Measurements from ENCODE around the gene TACC2. TPM values are rescaled to one million over a fixed set of nuclear protein-coding genes. Genes with fewer than 3 reads are reported as not detected.

TACC2 gene
- total RNA-seq, 2 experiments from 2014 or later, result not detected

GRCh38 chr10:121974019-121974534, 14.9 kb upstream of the TACC2 start:
- H3K4me3 Mint-ChIP-seq, result peak overlapping the region; percentile 86
- ATAC-seq (no peak), DNase-seq (no peak)
- peak overlapping the region; percentile 49 for H3K27ac Mint-ChIP-seq
- intact Hi-C loops (cut with micrococcal nuclease), result no loop called here
- TF ChIP-seq, protein P1, sequence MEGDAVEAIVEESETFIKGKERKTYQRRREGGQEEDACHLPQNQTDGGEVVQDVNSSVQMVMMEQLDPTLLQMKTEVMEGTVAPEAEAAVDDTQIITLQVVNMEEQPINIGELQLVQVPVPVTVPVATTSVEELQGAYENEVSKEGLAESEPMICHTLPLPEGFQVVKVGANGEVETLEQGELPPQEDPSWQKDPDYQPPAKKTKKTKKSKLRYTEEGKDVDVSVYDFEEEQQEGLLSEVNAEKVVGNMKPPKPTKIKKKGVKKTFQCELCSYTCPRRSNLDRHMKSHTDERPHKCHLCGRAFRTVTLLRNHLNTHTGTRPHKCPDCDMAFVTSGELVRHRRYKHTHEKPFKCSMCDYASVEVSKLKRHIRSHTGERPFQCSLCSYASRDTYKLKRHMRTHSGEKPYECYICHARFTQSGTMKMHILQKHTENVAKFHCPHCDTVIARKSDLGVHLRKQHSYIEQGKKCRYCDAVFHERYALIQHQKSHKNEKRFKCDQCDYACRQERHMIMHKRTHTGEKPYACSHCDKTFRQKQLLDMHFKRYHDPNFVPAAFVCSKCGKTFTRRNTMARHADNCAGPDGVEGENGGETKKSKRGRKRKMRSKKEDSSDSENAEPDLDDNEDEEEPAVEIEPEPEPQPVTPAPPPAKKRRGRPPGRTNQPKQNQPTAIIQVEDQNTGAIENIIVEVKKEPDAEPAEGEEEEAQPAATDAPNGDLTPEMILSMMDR (IDR thresholded peaks at IDR 0.05), result no peak
- ChIA-PET POLR2A (interaction anchor here (1.1 kb wide), 1 partner anchor 46 kb away, joined by 3 read pairs; the partner anchor contains the start of gene ATE1), CTCF (interaction anchor here (1.1 to 1.8 kb wide), 3 partner anchors 10 to 74 kb away, joined by 3 to 7 read pairs (median 4); partner anchors contain the start of gene ATE1)
- H3K27me3 Mint-ChIP-seq, result no peaks in the 10 kb centered on the region
- H3K4me1 Mint-ChIP-seq (ENCODE audit: low read depth), result peaks cover 23% of the 10 kb centered on the region
- peaks cover 25% of the 10 kb centered on the region for H3K36me3 Mint-ChIP-seq (ENCODE audit: low read depth)
- peaks cover 18% of the 10 kb centered on the region for H3K9me3 Mint-ChIP-seq

DNA sequence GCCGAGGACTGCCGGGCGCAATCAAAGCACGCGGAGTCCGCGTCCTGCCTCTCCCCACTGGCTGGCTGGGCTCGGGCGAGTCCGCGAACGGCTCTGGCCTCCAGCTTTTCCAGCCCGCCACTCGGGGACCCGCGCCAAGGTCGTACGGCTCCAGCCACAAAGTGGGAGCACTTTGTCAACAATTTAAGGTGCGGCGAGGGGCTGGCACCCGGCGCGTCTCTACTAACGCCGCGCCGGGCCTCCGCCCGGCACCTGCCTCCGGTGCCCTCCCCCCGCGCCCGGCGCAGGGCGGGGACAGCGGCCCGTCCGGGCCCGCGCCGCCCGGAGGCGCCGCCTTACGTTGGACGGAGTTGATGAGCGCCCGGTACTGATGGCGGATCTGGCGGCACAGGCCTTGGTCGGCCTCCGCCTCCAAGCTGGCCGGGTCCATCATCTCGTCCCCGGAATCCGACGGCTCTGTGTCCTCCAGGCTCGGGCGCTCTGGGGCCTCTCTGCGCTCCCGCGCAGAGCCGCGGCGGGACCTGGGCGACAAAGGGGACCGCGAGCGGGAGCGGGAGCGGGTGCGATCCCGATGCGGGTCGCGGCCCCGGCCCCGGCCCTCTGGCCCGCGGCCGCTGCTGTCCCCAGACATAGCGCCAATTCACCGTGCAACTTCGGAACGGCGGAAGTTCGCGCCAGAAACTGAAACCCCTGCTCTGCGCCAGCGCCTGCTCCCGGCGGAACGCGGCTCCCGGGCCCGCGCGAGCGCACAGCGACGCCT, 14.2 kb upstream of the TACC2 start, which contains the start of gene NSMCE4A:
Gene NSMCE4A (minus strand): TSS at position 683 of the 760 bp plus-strand sequence. CDS start 52 bp downstream, at position 631.
- Mint-ChIP-seq H3K36me3 (ENCODE audit: low read depth) (peaks cover 25% of the 10 kb centered on the region), H3K27me3 (no peaks in the 10 kb centered on the region), H3K27ac (peak within 1 kb of the TSS; percentile 72), H3K4me3 (peak within 1 kb of the TSS; percentile 86), H3K9me3 (peaks cover 18% of the 10 kb centered on the region), H3K4me1 (ENCODE audit: low read depth) (peaks cover 23% of the 10 kb centered on the region)
- peak; percentile 74 for DNase-seq
- ChIA-PET CTCF (interaction anchor here (1.1 to 1.8 kb wide), 4 partner anchors 9 to 74 kb away, joined by 3 to 7 read pairs (median 4); partner anchors contain the start of gene ATE1), POLR2A (interaction anchor here (1.1 to 1.3 kb wide), 2 partner anchors 8 to 47 kb away, joined by 3 read pairs; partner anchors contain the start of gene ATE1)
- peak; percentile 86 for ATAC-seq
- TF ChIP-seq, protein P1 (IDR thresholded peaks at IDR 0.05), result no peak
- intact Hi-C loops (cut with micrococcal nuclease), result no loop called here

DNA sequence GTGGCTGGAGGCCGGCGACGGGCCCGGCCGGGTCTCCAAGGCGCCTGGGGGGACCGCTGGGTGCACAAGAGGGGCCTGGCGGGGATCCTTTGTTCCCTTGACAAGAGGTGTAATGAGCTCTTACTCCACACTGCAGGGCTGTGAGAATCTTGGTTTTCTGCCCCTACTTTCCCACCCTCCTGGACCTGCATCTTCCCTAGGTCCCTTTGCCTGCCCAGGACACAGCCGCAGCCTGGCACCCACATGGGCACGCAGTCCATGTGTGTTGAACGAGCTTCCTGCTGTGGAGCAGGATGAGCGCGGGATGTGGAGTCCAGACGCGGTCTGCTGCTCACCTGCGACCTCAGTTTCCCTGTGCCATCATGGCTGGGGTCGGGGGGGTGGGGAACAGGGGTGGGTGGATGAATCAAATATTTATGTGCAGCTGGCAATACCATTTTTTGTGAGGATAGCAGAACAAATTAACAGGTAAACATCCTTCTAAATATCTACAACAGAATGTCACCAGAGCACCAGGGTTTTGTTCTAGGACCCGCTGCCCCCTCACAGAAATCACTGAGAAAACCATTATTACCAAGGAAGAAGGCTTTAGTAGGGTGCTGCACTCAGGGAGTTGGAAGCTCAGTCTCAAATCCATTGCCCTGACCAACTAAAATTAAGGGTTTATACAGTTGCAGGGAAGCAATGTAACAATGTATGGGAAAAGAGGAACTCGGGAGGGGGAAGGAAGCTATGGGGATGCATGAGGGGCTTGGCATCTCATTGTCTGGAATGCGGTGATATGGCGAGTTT, 13.5 kb upstream of the TACC2 start:
- CTCF ChIA-PET, result interaction anchor here (0.6 to 1.8 kb wide), 5 partner anchors 8 to 1072 kb away, joined by 3 to 7 read pairs (median 3); no protein-coding TSS in a partner anchor
- H3K27ac Mint-ChIP-seq, result peak overlapping the region; percentile 72
- POLR2A ChIA-PET, result interaction anchor here (1.3 kb wide), 1 partner anchor 8 kb away, joined by 3 read pairs; no protein-coding TSS in a partner anchor
- H3K27me3 Mint-ChIP-seq, result no peaks in the 10 kb centered on the region
- peak overlapping the region; percentile 86 for H3K4me3 Mint-ChIP-seq
- peaks cover 25% of the 10 kb centered on the region for H3K36me3 Mint-ChIP-seq (ENCODE audit: low read depth)
- H3K4me1 Mint-ChIP-seq (ENCODE audit: low read depth), result peaks cover 23% of the 10 kb centered on the region
- intact Hi-C loops (cut with micrococcal nuclease), result no loop called here
- H3K9me3 Mint-ChIP-seq, result peaks cover 18% of the 10 kb centered on the region
- DNase-seq (no peak), ATAC-seq (peak; percentile 26)
- TF ChIP-seq, protein P1 (IDR thresholded peaks at IDR 0.05), result no peak

- ChIA-PET POLR2A (no interaction called here), CTCF (no interaction called here)
- H3K27ac Mint-ChIP-seq, result no peak overlapping the region
- peaks cover 17% of the 10 kb centered on the region for H3K4me1 Mint-ChIP-seq (ENCODE audit: low read depth)
- peaks cover 18% of the 10 kb centered on the region for H3K9me3 Mint-ChIP-seq
- peaks cover 18% of the 10 kb centered on the region for H3K36me3 Mint-ChIP-seq (ENCODE audit: low read depth)
- ATAC-seq (no peak), DNase-seq (no peak)
- TF ChIP-seq, protein P1 (IDR thresholded peaks at IDR 0.05), result no peak
- intact Hi-C loops (cut with micrococcal nuclease), result no loop called here
- no peak overlapping the region for H3K4me3 Mint-ChIP-seq
- H3K27me3 Mint-ChIP-seq, result no peaks in the 10 kb centered on the region
These were observed 12.4 kb upstream of the TACC2 start for GRCh38 chr10:121976607-121977006.

Measured in activated CD8-positive, alpha-beta T cell treated with anti-CD3 and anti-CD28 coated beads for 36 hours (primary cell).